ENCODE results near the gene HUWE1. TPM values are rescaled to one million over a fixed set of nuclear protein-coding genes. Genes with fewer than 3 reads are reported as not detected.

HUWE1 gene
- total and polyA plus RNA-seq, 9 of the 15 experiments (the other 6 are each of a cell fraction or from before 2014, with no cell fraction given): 23.9 to 204 (median 65.1) TPM

DNA sequence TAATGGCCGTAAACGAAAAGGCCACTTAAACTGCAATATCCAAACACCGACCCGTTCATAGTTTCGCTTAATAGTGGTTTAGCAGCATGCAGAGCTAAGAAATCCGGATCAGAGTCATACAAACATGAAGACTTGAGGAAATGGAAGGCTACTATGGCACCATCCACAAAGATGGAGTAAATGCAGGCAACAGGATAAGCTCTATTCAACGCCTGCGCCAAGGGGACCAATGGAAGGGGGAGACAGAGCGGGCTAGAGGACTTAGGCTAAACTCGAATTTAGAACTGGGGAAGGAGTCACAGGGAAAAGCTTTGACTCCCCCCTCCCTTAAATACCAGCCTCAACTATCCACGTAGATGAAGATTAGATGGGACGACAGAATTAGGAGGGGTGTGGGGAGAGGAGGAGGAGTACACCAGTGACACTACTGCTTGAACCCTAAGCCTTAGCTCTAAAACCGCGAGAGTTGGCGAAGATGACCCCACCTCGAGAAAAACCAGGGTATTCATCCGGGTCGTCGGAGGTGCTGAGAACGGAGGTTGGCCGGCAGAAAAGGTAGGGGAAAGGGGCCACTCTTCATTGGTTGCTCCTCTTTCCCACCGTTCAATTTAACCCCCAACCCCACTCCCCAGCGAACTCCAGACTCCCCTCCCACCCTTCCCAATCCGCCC, 3.5 kb downstream of the HUWE1 start:
- H3K79me2 ChIP-seq (ENCODE audit: control insufficient read depth, insufficient read depth, low read length): peaks cover 76% of the 10 kb centered on the region
- H3K9me1 ChIP-seq (ENCODE audit: control insufficient read depth, insufficient read depth, low read length): no peaks in the 10 kb centered on the region
- H3K27ac ChIP-seq (ENCODE audit: extremely low read depth, low read depth, low read length): peak overlapping the region; percentile 100
- no peaks in the 10 kb centered on the region for H3K9me3 ChIP-seq (replicated peaks; ENCODE audit: control insufficient read depth, insufficient read depth, low read depth, low read length)
- ChIA-PET POLR2A (interaction anchor here (0.6 to 1.3 kb wide), 6 partner anchors 9 to 312 kb away, joined by 3 to 9 read pairs (median 4); no protein-coding TSS in a partner anchor), CTCF (ENCODE audit: low intra/inter-chr PET ratio) (no interaction called here)
- WGBS (ENCODE audit: insufficient coverage, low coverage, missing lambda C conversion rate): 3% methylated on average over 19 of the region's 24 CpGs
- FAIRE-seq (peak; percentile 61), DNase-seq (ENCODE audit: extremely low read depth in 1 of 4, low spot score in 3 of 4) (peak; percentile 26 to 67 (median 44)), ATAC-seq (peak; percentile 35)
- TSS peak; percentile 28 for BruUV-seq (replicated peaks)
- H2AFZ ChIP-seq (ENCODE audit: low read depth, low read length): peak overlapping the region; percentile 81
- H3K9ac ChIP-seq (ENCODE audit: insufficient read depth in 1 of 2, low read depth in 2 of 2, low read length in 2 of 2): peak overlapping the region; percentile 99 to 100
- no peaks in the 10 kb centered on the region for H3K27me3 ChIP-seq (ENCODE audit: control insufficient read depth in 2 of 2, insufficient read depth in 2 of 2, low read length in 2 of 2)
- H4K20me1 ChIP-seq (replicated peaks; ENCODE audit: control insufficient read depth, insufficient read depth, low read length): peaks cover 11% of the 10 kb centered on the region
- H3K4me2 ChIP-seq (ENCODE audit: insufficient read depth, low read length): peak overlapping the region; percentile 89
- in situ Hi-C loops (cut with MboI): no loop called here
- H3K4me3 ChIP-seq: peak overlapping the region; percentile 75
- H3K36me3 ChIP-seq (ENCODE audit: control insufficient read depth, insufficient read depth, low read length): peaks cover 42% of the 10 kb centered on the region
- intact Hi-C loops (cut with micrococcal nuclease): loop anchor here (5.0 to 10.0 kb wide), 2 partner anchors 149 to 362 kb away; partner anchors contain the start of gene PHF8
- H3K4me1 ChIP-seq (replicated peaks in 1 of 2; ENCODE audit: control insufficient read depth in 2 of 2, insufficient read depth in 2 of 2, low read length in 2 of 2): peaks cover 11 to 12% of the 10 kb centered on the region in 2 experiments; a peak in 4 of 5 replicates
- no peak for TF ChIP-seq ZNF324 (CRISPR knock-in tag; IDR thresholded peaks at IDR 0.05)
- no peak for TF ChIP-seq ZNF24 (IDR thresholded peaks at IDR 0.05)
- TF ChIP-seq, protein P1, sequence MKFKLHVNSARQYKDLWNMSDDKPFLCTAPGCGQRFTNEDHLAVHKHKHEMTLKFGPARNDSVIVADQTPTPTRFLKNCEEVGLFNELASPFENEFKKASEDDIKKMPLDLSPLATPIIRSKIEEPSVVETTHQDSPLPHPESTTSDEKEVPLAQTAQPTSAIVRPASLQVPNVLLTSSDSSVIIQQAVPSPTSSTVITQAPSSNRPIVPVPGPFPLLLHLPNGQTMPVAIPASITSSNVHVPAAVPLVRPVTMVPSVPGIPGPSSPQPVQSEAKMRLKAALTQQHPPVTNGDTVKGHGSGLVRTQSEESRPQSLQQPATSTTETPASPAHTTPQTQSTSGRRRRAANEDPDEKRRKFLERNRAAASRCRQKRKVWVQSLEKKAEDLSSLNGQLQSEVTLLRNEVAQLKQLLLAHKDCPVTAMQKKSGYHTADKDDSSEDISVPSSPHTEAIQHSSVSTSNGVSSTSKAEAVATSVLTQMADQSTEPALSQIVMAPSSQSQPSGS (CRISPR knock-in tag; IDR thresholded peaks at IDR 0.05): no peak
- TF ChIP-seq ZFP91 (CRISPR knock-in tag; IDR thresholded peaks at IDR 0.05): no peak
- TF ChIP-seq KLF6 (CRISPR knock-in tag; IDR thresholded peaks at IDR 0.05; ENCODE audit: borderline replicate concordance): no peak
- 0 out of 2 replicates have a peak, but pooled peaks have one; percentile 20 for TF ChIP-seq ZFP1 (CRISPR knock-in tag; IDR thresholded peaks at IDR 0.05)
- no peak for TF ChIP-seq ZNF785 (CRISPR knock-in tag; IDR thresholded peaks at IDR 0.05)
- no peak for TF ChIP-seq TGIF2 (CRISPR knock-in tag; IDR thresholded peaks at IDR 0.05)
- TF ChIP-seq CREB5 (CRISPR knock-in tag; IDR thresholded peaks at IDR 0.05): no peak
- TF ChIP-seq NRF1 (conservative IDR thresholded peaks at IDR 0.05 in 1 of 2, IDR thresholded peaks at IDR 0.05 in 1 of 2): peak in 1 of 2 experiments; percentile 27; a peak in 1 of 4 replicates
- TF ChIP-seq BCOR (IDR thresholded peaks at IDR 0.05): no peak
- TF ChIP-seq, protein P2, sequence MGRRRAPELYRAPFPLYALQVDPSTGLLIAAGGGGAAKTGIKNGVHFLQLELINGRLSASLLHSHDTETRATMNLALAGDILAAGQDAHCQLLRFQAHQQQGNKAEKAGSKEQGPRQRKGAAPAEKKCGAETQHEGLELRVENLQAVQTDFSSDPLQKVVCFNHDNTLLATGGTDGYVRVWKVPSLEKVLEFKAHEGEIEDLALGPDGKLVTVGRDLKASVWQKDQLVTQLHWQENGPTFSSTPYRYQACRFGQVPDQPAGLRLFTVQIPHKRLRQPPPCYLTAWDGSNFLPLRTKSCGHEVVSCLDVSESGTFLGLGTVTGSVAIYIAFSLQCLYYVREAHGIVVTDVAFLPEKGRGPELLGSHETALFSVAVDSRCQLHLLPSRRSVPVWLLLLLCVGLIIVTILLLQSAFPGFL (CRISPR knock-in tag; IDR thresholded peaks at IDR 0.05): no peak
- TF ChIP-seq MXI1 (IDR thresholded peaks at IDR 0.05; ENCODE audit: low read depth, low read length): no peak
- no peak for TF ChIP-seq RB1 (IDR thresholded peaks at IDR 0.05; ENCODE audit: low read depth)
- no peak for TF ChIP-seq MAFG (tag; conservative IDR thresholded peaks at IDR 0.05)

All from K562 (cell line).